Trophoblast cell (in vitro differentiated cells and primary cell): ENCODE data around the gene ST6GALNAC3.

ENCODE experiments used
- DNase-seq, 2 donors: peaks; one replicate each; pipeline ENCODE4 v3.0.0-alpha.2; 2016
- H2AFZ ChIP-seq: 2 replicates; pipeline ENCODE4 v1.6.1; 2013; ENCODE audit warnings: low read length, moderate library complexity, mild to moderate bottlenecking; ENCODE audit not compliant: insufficient read depth, poor library complexity
- H2AK5ac ChIP-seq: 2 replicates; pipeline ENCODE4 v1.6.1; 2013; ENCODE audit warnings: mild to moderate bottlenecking, low read length
- H2BK120ac ChIP-seq: 2 replicates; pipeline ENCODE4 v1.6.1; 2013; ENCODE audit warnings: low read length, mild to moderate bottlenecking, moderate library complexity; ENCODE audit not compliant: insufficient read depth, poor library complexity
- H2BK12ac ChIP-seq: 2 replicates; pipeline ENCODE4 v1.6.1; 2013; ENCODE audit warnings: mild to moderate bottlenecking, low read length, moderate library complexity
- H2BK5ac ChIP-seq: 2 replicates; pipeline ENCODE4 v1.6.1; 2013; ENCODE audit warnings: low read length, low read depth, moderate library complexity, mild to moderate bottlenecking; ENCODE audit not compliant: poor library complexity
- H3K14ac ChIP-seq: 2 replicates; pipeline ENCODE4 v1.6.1; 2013; ENCODE audit warnings: mild to moderate bottlenecking, low read length
- H3K18ac ChIP-seq: 2 replicates; pipeline ENCODE4 v1.6.1; 2013; ENCODE audit warnings: mild to moderate bottlenecking, low read length
- H3K23ac ChIP-seq: 2 replicates; pipeline ENCODE4 v1.6.1; 2013; ENCODE audit warnings: low read length
- H3K27ac ChIP-seq: 2 replicates; pipeline ENCODE4 v1.5.1; 2013; ENCODE audit warnings: low read depth, mild to moderate bottlenecking, inconsistent platforms, low read length, moderate library complexity
- H3K27me3 ChIP-seq: 2 replicates; pipeline ENCODE4 v1.6.1; 2013; ENCODE audit warnings: inconsistent platforms, mild to moderate bottlenecking, low read length, moderate library complexity; ENCODE audit not compliant: insufficient read depth
- H3K36me3 ChIP-seq, 2 experiments: 1 replicate in 1 of 2; 2 replicates in 1 of 2; pipeline ENCODE4 v1.6.1; 2013; ENCODE audit warnings: low read length in 2 of 2, mild to moderate bottlenecking in 2 of 2, moderate library complexity in 1 of 2; ENCODE audit not compliant: insufficient read depth in 2 of 2, control insufficient read depth in 1 of 2
- H3K4ac ChIP-seq: 2 replicates; pipeline ENCODE4 v1.6.1; 2013; ENCODE audit warnings: low read depth, mild to moderate bottlenecking, low read length, moderate library complexity
- H3K4me1 ChIP-seq, 2 experiments: 1 replicate in 1 of 2; 2 replicates in 1 of 2; pipeline ENCODE4 v1.6.1; 2013; ENCODE audit warnings: low read length in 2 of 2, mild to moderate bottlenecking in 2 of 2, moderate library complexity in 1 of 2; ENCODE audit not compliant: insufficient read depth in 2 of 2, control insufficient read depth in 1 of 2
- H3K4me2 ChIP-seq: 2 replicates; pipeline ENCODE4 v1.6.1; 2013; ENCODE audit warnings: inconsistent platforms, mild to moderate bottlenecking, low read length, moderate library complexity
- H3K4me3 ChIP-seq: 2 replicates; pipeline ENCODE4 v1.5.1; 2013; ENCODE audit warnings: mild to moderate bottlenecking, low read depth, low read length, inconsistent platforms
- H3K79me1 ChIP-seq: one replicate; pipeline ENCODE4 v1.6.1; 2013; ENCODE audit warnings: low read length
- H3K79me2 ChIP-seq: 2 replicates; pipeline ENCODE4 v1.6.1; 2013; ENCODE audit warnings: low read length, mild to moderate bottlenecking; ENCODE audit not compliant: control insufficient read depth, insufficient read depth, poor library complexity
- H3K9ac ChIP-seq: 2 replicates; pipeline ENCODE4 v1.6.1; 2013; ENCODE audit warnings: mild to moderate bottlenecking, low read length
- H3K9me3 ChIP-seq: 2 replicates; pipeline ENCODE4 v1.6.1; 2013; ENCODE audit warnings: low read depth, mild to moderate bottlenecking, control low read depth, inconsistent platforms, low read length; ENCODE audit not compliant: insufficient read depth
- H4K12ac ChIP-seq: 2 replicates; pipeline ENCODE4 v1.6.1; 2013; ENCODE audit warnings: low read depth, mild to moderate bottlenecking, low read length, moderate library complexity
- H4K8ac ChIP-seq: 2 replicates; pipeline ENCODE4 v1.6.1; 2013; ENCODE audit warnings: low read depth, mild to moderate bottlenecking, low read length, moderate library complexity
- H4K91ac ChIP-seq: one replicate; pipeline ENCODE4 v1.6.1; 2013; ENCODE audit warnings: low read depth, mild to moderate bottlenecking, low read length, moderate library complexity
- WGBS: extraction: QIAGEN DNeasy Blood & Tissue Kit; methylation state at CpG from one replicate; pipeline ENCODE4 v1.1.7; 2013; ENCODE audit warnings: missing lambda C conversion rate; ENCODE audit not compliant: insufficient read length, insufficient coverage; ENCODE audit errors: extremely low coverage; 5-methylcytosine and 5-hydroxymethylcytosine counted together

ST6GALNAC3 gene

GRCh38 chr1:76402128-76402527 is 327.6 kb downstream of the ST6GALNAC3 start:
- H3K4ac ChIP-seq = no peak overlapping the region
- H4K12ac ChIP-seq = no peak overlapping the region
- H3K4me2 ChIP-seq = no peak overlapping the region
- H3K9ac ChIP-seq = no peak overlapping the region
- H2BK5ac ChIP-seq = no peak overlapping the region
- H3K18ac ChIP-seq = no peak overlapping the region
- WGBS = no CpG with 5 or more reads among the region's 2 CpGs
- no peak overlapping the region for H3K14ac ChIP-seq
- H2BK12ac ChIP-seq = no peak overlapping the region
- H3K4me3 ChIP-seq = no peak overlapping the region
- no peak overlapping the region for H3K27ac ChIP-seq
- no peak for DNase-seq
- H2AK5ac ChIP-seq = no peak overlapping the region
- no peaks in the 10 kb centered on the region for H3K79me1 ChIP-seq
- no peaks in the 10 kb centered on the region for H3K79me2 ChIP-seq
- no peak overlapping the region for H4K91ac ChIP-seq
- no peak overlapping the region for H4K8ac ChIP-seq
- H3K27me3 ChIP-seq = no peaks in the 10 kb centered on the region
- no peak overlapping the region for H3K23ac ChIP-seq
- H2BK120ac ChIP-seq = no peak overlapping the region
- H2AFZ ChIP-seq = no peak overlapping the region
- no peaks in the 10 kb centered on the region for H3K9me3 ChIP-seq
- H3K36me3 ChIP-seq = no peaks in the 10 kb centered on the region
- H3K4me1 ChIP-seq = no peaks in the 10 kb centered on the region

DNA sequence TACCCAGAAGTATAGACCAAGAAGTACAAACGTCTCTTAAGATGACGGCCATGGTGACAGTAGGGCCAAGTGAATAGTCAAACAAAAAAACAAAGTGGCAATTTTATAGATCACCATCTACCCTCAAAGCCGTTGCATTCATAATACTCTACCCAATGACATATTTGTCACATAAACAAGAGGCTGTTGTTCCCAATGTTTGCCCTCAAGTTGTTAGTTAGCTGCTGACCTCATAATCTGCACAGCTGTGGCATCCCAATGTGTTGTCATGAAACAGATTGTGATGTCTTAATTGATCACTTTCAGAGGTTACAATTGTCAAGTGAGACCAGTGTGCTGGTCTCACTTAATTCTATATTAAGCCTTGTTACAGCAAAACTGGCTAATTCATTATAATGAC is 333.8 kb downstream of the ST6GALNAC3 start:
- Histone ChIP-seq H2AFZ (no peak overlapping the region), H2BK12ac (no peak overlapping the region), H2AK5ac (no peak overlapping the region), H3K4ac (no peak overlapping the region), H3K79me2 (no peaks in the 10 kb centered on the region), H3K14ac (no peak overlapping the region), H4K8ac (no peak overlapping the region), H3K9me3 (no peaks in the 10 kb centered on the region), H2BK5ac (no peak overlapping the region), H3K18ac (no peak overlapping the region), H2BK120ac (no peak overlapping the region), H3K36me3 (no peaks in the 10 kb centered on the region), H3K23ac (no peak overlapping the region), H3K79me1 (no peaks in the 10 kb centered on the region), H3K4me2 (no peak overlapping the region), H4K12ac (no peak overlapping the region), H3K27me3 (no peaks in the 10 kb centered on the region), H3K4me3 (no peak overlapping the region), H3K9ac (no peak overlapping the region), H4K91ac (no peak overlapping the region), H3K4me1 (no peaks in the 10 kb centered on the region), H3K27ac (no peak overlapping the region)
- no CpG with 5 or more reads among the region's 3 CpGs for WGBS
- no peak for DNase-seq

DNA sequence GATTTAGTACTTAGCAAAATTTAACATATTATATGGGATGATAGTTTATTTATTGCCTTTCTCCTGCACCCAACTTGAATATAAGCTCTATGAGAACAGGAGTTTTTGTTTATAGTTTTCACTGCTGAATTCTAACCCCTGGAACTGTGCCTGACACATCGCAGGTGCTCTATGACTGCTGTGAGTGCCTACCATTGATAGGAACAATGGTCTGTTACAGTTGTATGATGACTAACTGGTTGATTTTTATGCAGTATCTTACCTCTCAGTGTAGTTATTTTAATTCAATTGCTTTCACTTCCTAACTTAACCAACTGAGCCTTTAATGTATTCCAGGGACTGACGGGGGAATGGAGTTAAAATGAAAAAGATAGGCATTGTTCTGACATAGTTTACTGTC is 336.0 kb downstream of the ST6GALNAC3 start:
- no peak overlapping the region for H3K4ac ChIP-seq
- H2AFZ ChIP-seq = no peak overlapping the region
- H3K4me1 ChIP-seq = no peaks in the 10 kb centered on the region
- no peaks in the 10 kb centered on the region for H3K79me1 ChIP-seq
- H3K4me2 ChIP-seq = no peak overlapping the region
- H3K27ac ChIP-seq = no peak overlapping the region
- H3K14ac ChIP-seq = no peak overlapping the region
- no peaks in the 10 kb centered on the region for H3K79me2 ChIP-seq
- H3K9me3 ChIP-seq = no peaks in the 10 kb centered on the region
- no peak overlapping the region for H4K91ac ChIP-seq
- no peaks in the 10 kb centered on the region for H3K36me3 ChIP-seq
- no peak overlapping the region for H2AK5ac ChIP-seq
- WGBS = no CpG with 5 or more reads among the region's 2 CpGs
- no peak overlapping the region for H2BK120ac ChIP-seq
- DNase-seq = no peak
- H3K4me3 ChIP-seq = no peak overlapping the region
- no peak overlapping the region for H3K23ac ChIP-seq
- H3K27me3 ChIP-seq = no peaks in the 10 kb centered on the region
- no peak overlapping the region for H2BK12ac ChIP-seq
- no peak overlapping the region for H2BK5ac ChIP-seq
- H3K9ac ChIP-seq = no peak overlapping the region
- no peak overlapping the region for H4K8ac ChIP-seq
- H3K18ac ChIP-seq = no peak overlapping the region
- no peak overlapping the region for H4K12ac ChIP-seq

DNA sequence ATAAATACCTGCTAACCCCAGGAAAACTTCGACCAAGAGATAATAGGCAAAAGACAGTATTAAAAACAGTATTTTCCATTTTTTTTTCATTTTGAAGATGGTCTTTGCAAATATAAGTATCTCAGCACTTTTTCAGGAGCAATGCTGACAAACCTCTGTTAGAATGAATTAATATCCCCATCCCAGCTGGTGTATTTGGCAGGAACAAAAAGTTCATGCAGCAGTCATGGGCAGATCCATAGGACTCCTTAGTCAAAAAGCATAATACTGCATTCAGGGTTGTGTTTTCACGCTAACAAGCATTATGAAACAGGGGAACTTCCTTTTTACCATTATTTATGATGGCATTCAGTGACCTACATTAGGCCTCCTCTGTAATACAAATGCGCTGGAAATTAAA is 344.0 kb downstream of the ST6GALNAC3 start:
- Histone ChIP-seq H3K18ac (no peak overlapping the region), H2BK120ac (no peak overlapping the region), H3K9ac (no peak overlapping the region), H3K4me2 (no peak overlapping the region), H3K23ac (no peak overlapping the region), H3K79me1 (no peaks in the 10 kb centered on the region), H3K4me1 (no peaks in the 10 kb centered on the region), H3K27ac (no peak overlapping the region), H2BK12ac (no peak overlapping the region), H2AK5ac (no peak overlapping the region), H3K36me3 (no peaks in the 10 kb centered on the region), H3K4me3 (no peak overlapping the region), H3K4ac (no peak overlapping the region), H3K27me3 (no peaks in the 10 kb centered on the region), H4K8ac (no peak overlapping the region), H2AFZ (no peak overlapping the region), H2BK5ac (no peak overlapping the region), H4K12ac (no peak overlapping the region), H3K79me2 (no peaks in the 10 kb centered on the region), H4K91ac (no peak overlapping the region), H3K14ac (no peak overlapping the region), H3K9me3 (no peaks in the 10 kb centered on the region)
- WGBS = no CpG with 5 or more reads among the region's 3 CpGs
- no peak for DNase-seq
